ENCODE results near the gene CTTNBP2NL.
A peak's percentile ranks its signal among the peaks of the same experiment; 100 is the strongest.

Gene CTTNBP2NL

GRCh38 chr1:112368198-112368597, 27.8 kb upstream of the CTTNBP2NL start:
- H3K4me1 ChIP-seq (ENCODE audit: control insufficient read depth, insufficient read depth, low read length, poor library complexity, severe bottlenecking) = peaks cover 3% of the 10 kb centered on the region
- no peak overlapping the region for H3K4me3 ChIP-seq (ENCODE audit: insufficient read depth, low read depth, low read length, poor library complexity, severe bottlenecking)
- no peak overlapping the region for H3K27ac ChIP-seq (ENCODE audit: insufficient read depth, low read length, poor library complexity, severe bottlenecking)
- no peaks in the 10 kb centered on the region for H3K9me3 ChIP-seq (ENCODE audit: control insufficient read depth, low read length)
- no peak for DNase-seq
- no peaks in the 10 kb centered on the region for H3K36me3 ChIP-seq (ENCODE audit: control insufficient read depth, insufficient read depth, low read length)
- H3K27me3 ChIP-seq (replicated peaks; ENCODE audit: control insufficient read depth, insufficient read depth, low read length, poor library complexity, severe bottlenecking) = no peaks in the 10 kb centered on the region

GRCh38 chr1:112369392-112370285, 26.4 kb upstream of the CTTNBP2NL start:
- Histone ChIP-seq H3K4me1 (ENCODE audit: control insufficient read depth, insufficient read depth, low read length, poor library complexity, severe bottlenecking) (peaks cover 3% of the 10 kb centered on the region), H3K27ac (ENCODE audit: insufficient read depth, low read length, poor library complexity, severe bottlenecking) (no peak overlapping the region), H3K4me3 (ENCODE audit: insufficient read depth, low read depth, low read length, poor library complexity, severe bottlenecking) (no peak overlapping the region), H3K36me3 (ENCODE audit: control insufficient read depth, insufficient read depth, low read length) (no peaks in the 10 kb centered on the region), H3K9me3 (ENCODE audit: control insufficient read depth, low read length) (no peaks in the 10 kb centered on the region), H3K27me3 (replicated peaks; ENCODE audit: control insufficient read depth, insufficient read depth, low read length, poor library complexity, severe bottlenecking) (no peaks in the 10 kb centered on the region)
- peak; percentile 37 to 68 (median 51) for DNase-seq

GRCh38 chr1:112370996-112371395, 25.0 kb upstream of the CTTNBP2NL start:
- Histone ChIP-seq H3K27me3 (replicated peaks; ENCODE audit: control insufficient read depth, insufficient read depth, low read length, poor library complexity, severe bottlenecking) (no peaks in the 10 kb centered on the region), H3K36me3 (ENCODE audit: control insufficient read depth, insufficient read depth, low read length) (no peaks in the 10 kb centered on the region)

GRCh38 chr1:112371775-112372174, 24.2 kb upstream of the CTTNBP2NL start:
- Histone ChIP-seq H3K9me3 (ENCODE audit: control insufficient read depth, low read length) (no peaks in the 10 kb centered on the region), H3K27ac (ENCODE audit: insufficient read depth, low read length, poor library complexity, severe bottlenecking) (no peak overlapping the region), H3K4me3 (ENCODE audit: insufficient read depth, low read depth, low read length, poor library complexity, severe bottlenecking) (no peak overlapping the region), H3K27me3 (replicated peaks; ENCODE audit: control insufficient read depth, insufficient read depth, low read length, poor library complexity, severe bottlenecking) (no peaks in the 10 kb centered on the region), H3K4me1 (ENCODE audit: control insufficient read depth, insufficient read depth, low read length, poor library complexity, severe bottlenecking) (peaks cover 3% of the 10 kb centered on the region), H3K36me3 (ENCODE audit: control insufficient read depth, insufficient read depth, low read length) (no peaks in the 10 kb centered on the region)
- DNase-seq = no peak

More at GRCh38 chr1:112370996-112371395, 25.0 kb upstream of the CTTNBP2NL start:
- Histone ChIP-seq H3K27ac (ENCODE audit: insufficient read depth, low read length, poor library complexity, severe bottlenecking) (no peak overlapping the region), H3K4me3 (ENCODE audit: insufficient read depth, low read depth, low read length, poor library complexity, severe bottlenecking) (no peak overlapping the region), H3K9me3 (ENCODE audit: control insufficient read depth, low read length) (no peaks in the 10 kb centered on the region), H3K4me1 (ENCODE audit: control insufficient read depth, insufficient read depth, low read length, poor library complexity, severe bottlenecking) (peaks cover 3% of the 10 kb centered on the region)
- DNase-seq = no peak

GRCh38 chr1:112373806-112374205, 22.2 kb upstream of the CTTNBP2NL start:
- H3K27ac ChIP-seq (ENCODE audit: insufficient read depth, low read length, poor library complexity, severe bottlenecking) = no peak overlapping the region
- H3K9me3 ChIP-seq (ENCODE audit: control insufficient read depth, low read length) = no peaks in the 10 kb centered on the region
- H3K4me1 ChIP-seq (ENCODE audit: control insufficient read depth, insufficient read depth, low read length, poor library complexity, severe bottlenecking) = peaks cover 3% of the 10 kb centered on the region
- no peaks in the 10 kb centered on the region for H3K27me3 ChIP-seq (replicated peaks; ENCODE audit: control insufficient read depth, insufficient read depth, low read length, poor library complexity, severe bottlenecking)
- H3K36me3 ChIP-seq (ENCODE audit: control insufficient read depth, insufficient read depth, low read length) = no peaks in the 10 kb centered on the region
- DNase-seq = no peak
- H3K4me3 ChIP-seq (ENCODE audit: insufficient read depth, low read depth, low read length, poor library complexity, severe bottlenecking) = no peak overlapping the region

GRCh38 chr1:112375701-112376100, 20.3 kb upstream of the CTTNBP2NL start:
- Histone ChIP-seq H3K27ac (ENCODE audit: insufficient read depth, low read length, poor library complexity, severe bottlenecking) (no peak overlapping the region), H3K4me3 (ENCODE audit: insufficient read depth, low read depth, low read length, poor library complexity, severe bottlenecking) (no peak overlapping the region), H3K4me1 (ENCODE audit: control insufficient read depth, insufficient read depth, low read length, poor library complexity, severe bottlenecking) (no peaks in the 10 kb centered on the region), H3K36me3 (ENCODE audit: control insufficient read depth, insufficient read depth, low read length) (no peaks in the 10 kb centered on the region), H3K9me3 (ENCODE audit: control insufficient read depth, low read length) (no peaks in the 10 kb centered on the region), H3K27me3 (replicated peaks; ENCODE audit: control insufficient read depth, insufficient read depth, low read length, poor library complexity, severe bottlenecking) (no peaks in the 10 kb centered on the region)
- no peak for DNase-seq

GRCh38 chr1:112380356-112380755, 15.7 kb upstream of the CTTNBP2NL start:
- H3K9me3 ChIP-seq (ENCODE audit: control insufficient read depth, low read length) = no peaks in the 10 kb centered on the region
- no peak overlapping the region for H3K27ac ChIP-seq (ENCODE audit: insufficient read depth, low read length, poor library complexity, severe bottlenecking)
- H3K4me3 ChIP-seq (ENCODE audit: insufficient read depth, low read depth, low read length, poor library complexity, severe bottlenecking) = no peak overlapping the region
- H3K36me3 ChIP-seq (ENCODE audit: control insufficient read depth, insufficient read depth, low read length) = no peaks in the 10 kb centered on the region
- no peaks in the 10 kb centered on the region for H3K4me1 ChIP-seq (ENCODE audit: control insufficient read depth, insufficient read depth, low read length, poor library complexity, severe bottlenecking)
- DNase-seq = no peak
- H3K27me3 ChIP-seq (replicated peaks; ENCODE audit: control insufficient read depth, insufficient read depth, low read length, poor library complexity, severe bottlenecking) = no peaks in the 10 kb centered on the region

- no peaks in the 10 kb centered on the region for H3K9me3 ChIP-seq (ENCODE audit: control insufficient read depth, low read length)
- no peaks in the 10 kb centered on the region for H3K27me3 ChIP-seq (replicated peaks; ENCODE audit: control insufficient read depth, insufficient read depth, low read length, poor library complexity, severe bottlenecking)
- no peak for DNase-seq
- no peaks in the 10 kb centered on the region for H3K4me1 ChIP-seq (ENCODE audit: control insufficient read depth, insufficient read depth, low read length, poor library complexity, severe bottlenecking)
- no peak overlapping the region for H3K4me3 ChIP-seq (ENCODE audit: insufficient read depth, low read depth, low read length, poor library complexity, severe bottlenecking)
- no peaks in the 10 kb centered on the region for H3K36me3 ChIP-seq (ENCODE audit: control insufficient read depth, insufficient read depth, low read length)
- no peak overlapping the region for H3K27ac ChIP-seq (ENCODE audit: insufficient read depth, low read length, poor library complexity, severe bottlenecking)
Observed at GRCh38 chr1:112381324-112382076, 14.5 kb upstream of the CTTNBP2NL start.

GRCh38 chr1:112383759-112384370, 12.1 kb upstream of the CTTNBP2NL start:
- Histone ChIP-seq H3K27me3 (replicated peaks; ENCODE audit: control insufficient read depth, insufficient read depth, low read length, poor library complexity, severe bottlenecking) (no peaks in the 10 kb centered on the region), H3K27ac (ENCODE audit: insufficient read depth, low read length, poor library complexity, severe bottlenecking) (no peak overlapping the region), H3K4me3 (ENCODE audit: insufficient read depth, low read depth, low read length, poor library complexity, severe bottlenecking) (no peak overlapping the region), H3K4me1 (ENCODE audit: control insufficient read depth, insufficient read depth, low read length, poor library complexity, severe bottlenecking) (no peaks in the 10 kb centered on the region), H3K9me3 (ENCODE audit: control insufficient read depth, low read length) (no peaks in the 10 kb centered on the region), H3K36me3 (ENCODE audit: control insufficient read depth, insufficient read depth, low read length) (no peaks in the 10 kb centered on the region)
- no peak for DNase-seq

Measured in effector memory CD4-positive, alpha-beta T cell (primary cell).